ENCODE data around the gene TMEM88. TPM values are rescaled to one million over a fixed set of nuclear protein-coding genes. Genes with fewer than 3 reads are reported as not detected.

The TMEM88 gene
- total RNA-seq, 3 donors from 2014 or later = 4.8 to 21.0 (median 5.7) TPM

- peak in 1 of 2 donors; percentile 19 for DNase-seq (ENCODE audit: low spot score in 2 of 2)
- intact Hi-C loops (cut with DNase I; ENCODE audit: low total_unique reads) = no loop called here
- Histone ChIP-seq H3K4me1 (peaks cover 8 to 18% of the 10 kb centered on the region in 2 donors), H3K9me3 (no peaks in the 10 kb centered on the region), H3K27me3 (no peaks in the 10 kb centered on the region), H3K4me3 (no peak overlapping the region), H3K27ac (no peak overlapping the region), H3K36me3 (no peaks in the 10 kb centered on the region)
- no peak for TF ChIP-seq POLR2A (IDR thresholded peaks at IDR 0.05)
- no peak for TF ChIP-seq CTCF (IDR thresholded peaks at IDR 0.05)
Observed at GRCh38 chr17:7854078-7854777, 638 bp upstream of the TMEM88 start.

GRCh38 chr17:7855660-7856010 lies 769 bp downstream of the TMEM88 start:
- Histone ChIP-seq H3K36me3 (no peaks in the 10 kb centered on the region), H3K4me3 (peak overlapping the region; percentile 55 to 87 (median 73)), H3K27me3 (no peaks in the 10 kb centered on the region), H3K9me3 (no peaks in the 10 kb centered on the region), H3K4me1 (peaks cover 8 to 21% of the 10 kb centered on the region in 2 donors), H3K27ac (peak overlapping the region; percentile 95 to 97)
- DNase-seq (ENCODE audit: low spot score in 2 of 2) = peak in 1 of 2 donors; percentile 51
- intact Hi-C loops (cut with DNase I; ENCODE audit: low total_unique reads) = loop anchor here (1.0 to 5.0 kb wide), 2 partner anchors 48 to 187 kb away; no protein-coding TSS in a partner anchor
- TF ChIP-seq POLR2A (IDR thresholded peaks at IDR 0.05) (no peak), CTCF (IDR thresholded peaks at IDR 0.05) (no peak), POLR2AphosphoS5 (IDR thresholded peaks at IDR 0.05) (no peak)

- Histone ChIP-seq H3K36me3 (no peaks in the 10 kb centered on the region), H3K9me3 (no peaks in the 10 kb centered on the region), H3K27ac (peak overlapping the region; percentile 95 to 97), H3K4me3 (peak overlapping the region; percentile 55 to 87 (median 73)), H3K27me3 (no peaks in the 10 kb centered on the region), H3K4me1 (peaks cover 8 to 21% of the 10 kb centered on the region in 2 donors)
- intact Hi-C loops (cut with DNase I; ENCODE audit: low total_unique reads) = loop anchor here (5.0 kb wide), 1 partner anchor 186 kb away; no protein-coding TSS in a partner anchor
- peak in 1 of 2 donors; percentile 41 for DNase-seq (ENCODE audit: low spot score in 2 of 2)
- no peak for TF ChIP-seq POLR2A (IDR thresholded peaks at IDR 0.05)
- no peak for TF ChIP-seq POLR2AphosphoS5 (IDR thresholded peaks at IDR 0.05)
- no peak for TF ChIP-seq CTCF (IDR thresholded peaks at IDR 0.05)
Observed at GRCh38 chr17:7856011-7856810, 1.3 kb downstream of the TMEM88 start.

- Histone ChIP-seq H3K36me3 (no peaks in the 10 kb centered on the region), H3K4me1 (peaks cover 6 to 21% of the 10 kb centered on the region in 2 donors), H3K27me3 (no peaks in the 10 kb centered on the region), H3K27ac (peak within 1 kb of the TSS; percentile 95 to 97), H3K4me3 (peak within 1 kb of the TSS; percentile 55 to 87 (median 73)), H3K9me3 (no peaks in the 10 kb centered on the region)
- intact Hi-C loops (cut with DNase I; ENCODE audit: low total_unique reads) = loop anchor here (5.0 kb wide), 1 partner anchor 185 kb away; no protein-coding TSS in a partner anchor
- TF ChIP-seq POLR2AphosphoS5 (IDR thresholded peaks at IDR 0.05) = peak; percentile 64 to 75 (median 69)
- TF ChIP-seq POLR2A (IDR thresholded peaks at IDR 0.05) = no peak
- TF ChIP-seq CTCF (IDR thresholded peaks at IDR 0.05) = peak; percentile 18 to 40 (median 19)
- DNase-seq (ENCODE audit: low spot score in 2 of 2) = peak; percentile 95 to 98
Observed at GRCh38 chr17:7856811-7857712, 2.2 kb downstream of the TMEM88 start, which contains the start of gene NAA38. TSS of gene NAA38 (minus strand) at chr17:7857559. CDS start at chr17:7857463, 96 bp downstream.
